ENCODE data around the gene KDM4B. TPM values are rescaled to one million over a fixed set of nuclear protein-coding genes. Genes with fewer than 3 reads are reported as not detected.

Gene KDM4B
- polyA plus RNA-seq, 1 of the 3 experiments (the other 2 are of a cell fraction): 12.2 TPM

DNA sequence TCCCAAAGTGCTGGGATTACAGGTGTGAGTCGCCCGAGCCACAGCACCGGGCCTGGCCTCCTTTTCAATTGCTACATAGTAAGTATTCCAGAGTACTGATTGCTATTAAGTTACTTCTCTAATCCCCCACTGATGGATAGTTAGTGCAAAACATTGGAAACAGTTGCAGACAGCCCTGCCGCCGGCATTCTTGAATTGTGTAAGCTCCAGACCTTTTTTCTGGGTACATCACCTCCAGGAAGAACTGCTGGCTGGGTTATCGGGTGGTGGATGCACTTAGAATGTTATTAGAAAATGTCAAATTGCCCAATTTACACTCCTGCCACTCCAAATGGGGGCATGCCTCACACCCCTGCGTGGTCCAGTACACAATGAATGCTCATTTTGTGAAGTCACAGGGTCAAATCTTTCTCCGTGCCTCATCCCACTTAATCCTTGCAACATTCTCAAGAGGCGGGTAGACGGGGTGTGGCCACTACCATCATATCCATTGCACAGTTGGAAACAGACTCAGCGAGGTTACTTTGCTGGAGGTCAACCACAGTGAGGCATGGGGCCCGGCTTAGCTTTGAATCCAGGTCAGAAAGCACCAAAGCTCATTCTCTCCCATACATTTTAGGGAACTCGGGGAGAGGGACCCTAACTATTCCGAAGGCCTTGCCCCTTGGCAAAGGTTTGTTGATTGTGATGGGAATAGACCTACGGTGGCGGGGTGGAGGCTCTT, 1.0 kb upstream of the KDM4B start:
- H2AFZ ChIP-seq (ENCODE audit: low read depth): no peak overlapping the region
- CTCF ChIA-PET: interaction anchor here (0.6 to 6.1 kb wide), 5 partner anchors 16 to 164 kb away, joined by 3 to 62 read pairs (median 3); no protein-coding TSS in a partner anchor
- peak overlapping the region in 1 of 2 experiments; percentile 71; a peak in 1 of 4 replicates for H3K27ac ChIP-seq (ENCODE audit: low read depth in 2 of 2, low read length in 1 of 2)

DNA sequence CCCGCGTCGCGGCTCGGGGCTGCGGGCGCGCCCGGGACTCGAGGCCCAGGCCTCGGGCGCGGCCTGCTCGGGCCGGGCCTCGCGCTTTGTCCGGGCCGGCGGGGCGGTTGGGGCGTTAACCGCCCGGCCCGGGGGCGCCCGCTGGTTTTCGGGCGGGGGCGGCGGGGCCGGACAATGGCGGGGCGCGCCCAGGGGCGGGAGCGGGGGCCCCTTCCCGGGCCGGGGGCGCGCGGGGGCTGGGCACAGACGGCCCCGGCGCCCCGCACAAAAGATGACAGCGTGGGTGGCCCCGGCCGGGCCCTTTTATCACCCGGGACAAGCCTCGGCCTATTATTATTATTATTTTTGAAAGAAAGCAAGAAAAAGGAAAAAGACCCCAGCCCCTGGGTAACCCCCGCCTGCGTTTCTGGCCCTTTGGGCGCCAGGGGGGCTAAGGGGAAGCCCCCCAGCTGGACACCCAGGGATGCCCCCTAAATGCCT, 419 bp downstream of the KDM4B start:
- Histone ChIP-seq H3K9ac (peak overlapping the region; percentile 70), H3K4me2 (peak overlapping the region; percentile 99), H3K27ac (ENCODE audit: low read depth in 2 of 2, low read length in 1 of 2) (peak overlapping the region; percentile 19 to 47; a peak in 2 of 4 replicates), H3K9me2 (no peaks in the 10 kb centered on the region), H3F3A (replicated peaks; ENCODE audit: insufficient read depth) (peaks cover 37% of the 10 kb centered on the region), H2AFZ (ENCODE audit: low read depth) (no peak overlapping the region), H3K4me3 (ENCODE audit: low read depth in 2 of 2, low read length in 1 of 2) (peak overlapping the region; percentile 68 to 84), H3K4me1 (ENCODE audit: control insufficient read depth in 1 of 2, insufficient read depth in 2 of 2, low read depth in 1 of 2, low read length in 1 of 2) (peaks cover 16 to 32% of the 10 kb centered on the region in 2 experiments; a peak in 3 of 4 replicates), H3K9me3 (no peaks in the 10 kb centered on the region), H4K20me1 (ENCODE audit: insufficient read depth) (peaks cover 38% of the 10 kb centered on the region), H3K27me3 (ENCODE audit: insufficient read depth) (no peaks in the 10 kb centered on the region), H3K79me2 (ENCODE audit: insufficient read depth) (peaks cover 50% of the 10 kb centered on the region), H3K36me3 (replicated peaks in 1 of 2; ENCODE audit: control insufficient read depth in 1 of 2, insufficient read depth in 2 of 2, low read length in 1 of 2) (peaks cover 0 to 3% of the 10 kb centered on the region in 2 experiments)
- no peak for DNase-seq
- ChIA-PET POLR2A (interaction anchor here (1.2 kb wide), 1 partner anchor 62 kb away, joined by 4 read pairs; no protein-coding TSS in a partner anchor), CTCF (interaction anchor here (1.2 to 6.1 kb wide), 3 partner anchors 17 to 166 kb away, joined by 3 to 62 read pairs (median 7); no protein-coding TSS in a partner anchor)
- 0% methylated on average over 3 of the region's 54 CpGs for WGBS (ENCODE audit: low lambda C conversion rate)
- TF ChIP-seq, protein P1, sequence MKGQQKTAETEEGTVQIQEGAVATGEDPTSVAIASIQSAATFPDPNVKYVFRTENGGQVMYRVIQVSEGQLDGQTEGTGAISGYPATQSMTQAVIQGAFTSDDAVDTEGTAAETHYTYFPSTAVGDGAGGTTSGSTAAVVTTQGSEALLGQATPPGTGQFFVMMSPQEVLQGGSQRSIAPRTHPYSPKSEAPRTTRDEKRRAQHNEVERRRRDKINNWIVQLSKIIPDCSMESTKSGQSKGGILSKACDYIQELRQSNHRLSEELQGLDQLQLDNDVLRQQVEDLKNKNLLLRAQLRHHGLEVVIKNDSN (IDR thresholded peaks at IDR 0.05; ENCODE audit: borderline replicate concordance, low read depth): no peak
- TF ChIP-seq GATA2 (CRISPR knock-in tag; IDR thresholded peaks at IDR 0.05) (no peak), YY1 (IDR thresholded peaks at IDR 0.05; ENCODE audit: low read depth) (no peak), RFX5 (IDR thresholded peaks at IDR 0.05; ENCODE audit: low read length) (no peak), NRF1 (IDR thresholded peaks at IDR 0.05; ENCODE audit: low read depth, low read length) (no peak), RCOR1 (IDR thresholded peaks at IDR 0.05; ENCODE audit: low read length) (no peak), NFIC (IDR thresholded peaks at IDR 0.05; ENCODE audit: borderline replicate concordance) (no peak)
- TF ChIP-seq, protein P2, sequence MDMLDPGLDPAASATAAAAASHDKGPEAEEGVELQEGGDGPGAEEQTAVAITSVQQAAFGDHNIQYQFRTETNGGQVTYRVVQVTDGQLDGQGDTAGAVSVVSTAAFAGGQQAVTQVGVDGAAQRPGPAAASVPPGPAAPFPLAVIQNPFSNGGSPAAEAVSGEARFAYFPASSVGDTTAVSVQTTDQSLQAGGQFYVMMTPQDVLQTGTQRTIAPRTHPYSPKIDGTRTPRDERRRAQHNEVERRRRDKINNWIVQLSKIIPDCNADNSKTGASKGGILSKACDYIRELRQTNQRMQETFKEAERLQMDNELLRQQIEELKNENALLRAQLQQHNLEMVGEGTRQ (IDR thresholded peaks at IDR 0.05; ENCODE audit: borderline replicate concordance, low read depth, low read length): no peak
- TF ChIP-seq, protein P3, sequence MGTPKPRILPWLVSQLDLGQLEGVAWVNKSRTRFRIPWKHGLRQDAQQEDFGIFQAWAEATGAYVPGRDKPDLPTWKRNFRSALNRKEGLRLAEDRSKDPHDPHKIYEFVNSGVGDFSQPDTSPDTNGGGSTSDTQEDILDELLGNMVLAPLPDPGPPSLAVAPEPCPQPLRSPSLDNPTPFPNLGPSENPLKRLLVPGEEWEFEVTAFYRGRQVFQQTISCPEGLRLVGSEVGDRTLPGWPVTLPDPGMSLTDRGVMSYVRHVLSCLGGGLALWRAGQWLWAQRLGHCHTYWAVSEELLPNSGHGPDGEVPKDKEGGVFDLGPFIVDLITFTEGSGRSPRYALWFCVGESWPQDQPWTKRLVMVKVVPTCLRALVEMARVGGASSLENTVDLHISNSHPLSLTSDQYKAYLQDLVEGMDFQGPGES (IDR thresholded peaks at IDR 0.05; ENCODE audit: low read depth, low read length): no peak
- TF ChIP-seq, protein P4, sequence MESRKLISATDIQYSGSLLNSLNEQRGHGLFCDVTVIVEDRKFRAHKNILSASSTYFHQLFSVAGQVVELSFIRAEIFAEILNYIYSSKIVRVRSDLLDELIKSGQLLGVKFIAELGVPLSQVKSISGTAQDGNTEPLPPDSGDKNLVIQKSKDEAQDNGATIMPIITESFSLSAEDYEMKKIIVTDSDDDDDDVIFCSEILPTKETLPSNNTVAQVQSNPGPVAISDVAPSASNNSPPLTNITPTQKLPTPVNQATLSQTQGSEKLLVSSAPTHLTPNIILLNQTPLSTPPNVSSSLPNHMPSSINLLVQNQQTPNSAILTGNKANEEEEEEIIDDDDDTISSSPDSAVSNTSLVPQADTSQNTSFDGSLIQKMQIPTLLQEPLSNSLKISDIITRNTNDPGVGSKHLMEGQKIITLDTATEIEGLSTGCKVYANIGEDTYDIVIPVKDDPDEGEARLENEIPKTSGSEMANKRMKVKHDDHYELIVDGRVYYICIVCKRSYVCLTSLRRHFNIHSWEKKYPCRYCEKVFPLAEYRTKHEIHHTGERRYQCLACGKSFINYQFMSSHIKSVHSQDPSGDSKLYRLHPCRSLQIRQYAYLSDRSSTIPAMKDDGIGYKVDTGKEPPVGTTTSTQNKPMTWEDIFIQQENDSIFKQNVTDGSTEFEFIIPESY (IDR thresholded peaks at IDR 0.05; ENCODE audit: borderline replicate concordance, low read depth): no peak
- TF ChIP-seq, protein P5, sequence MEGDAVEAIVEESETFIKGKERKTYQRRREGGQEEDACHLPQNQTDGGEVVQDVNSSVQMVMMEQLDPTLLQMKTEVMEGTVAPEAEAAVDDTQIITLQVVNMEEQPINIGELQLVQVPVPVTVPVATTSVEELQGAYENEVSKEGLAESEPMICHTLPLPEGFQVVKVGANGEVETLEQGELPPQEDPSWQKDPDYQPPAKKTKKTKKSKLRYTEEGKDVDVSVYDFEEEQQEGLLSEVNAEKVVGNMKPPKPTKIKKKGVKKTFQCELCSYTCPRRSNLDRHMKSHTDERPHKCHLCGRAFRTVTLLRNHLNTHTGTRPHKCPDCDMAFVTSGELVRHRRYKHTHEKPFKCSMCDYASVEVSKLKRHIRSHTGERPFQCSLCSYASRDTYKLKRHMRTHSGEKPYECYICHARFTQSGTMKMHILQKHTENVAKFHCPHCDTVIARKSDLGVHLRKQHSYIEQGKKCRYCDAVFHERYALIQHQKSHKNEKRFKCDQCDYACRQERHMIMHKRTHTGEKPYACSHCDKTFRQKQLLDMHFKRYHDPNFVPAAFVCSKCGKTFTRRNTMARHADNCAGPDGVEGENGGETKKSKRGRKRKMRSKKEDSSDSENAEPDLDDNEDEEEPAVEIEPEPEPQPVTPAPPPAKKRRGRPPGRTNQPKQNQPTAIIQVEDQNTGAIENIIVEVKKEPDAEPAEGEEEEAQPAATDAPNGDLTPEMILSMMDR (IDR thresholded peaks at IDR 0.05): no peak

More for the DNA sequence above, 1.0 kb upstream of the KDM4B start:
- H4K20me1 ChIP-seq (ENCODE audit: insufficient read depth): peaks cover 33% of the 10 kb centered on the region
- peaks cover 12 to 32% of the 10 kb centered on the region in 2 experiments; a peak in 3 of 4 replicates for H3K4me1 ChIP-seq (ENCODE audit: control insufficient read depth in 1 of 2, insufficient read depth in 2 of 2, low read depth in 1 of 2, low read length in 1 of 2)
- TF ChIP-seq RCOR1 (IDR thresholded peaks at IDR 0.05; ENCODE audit: low read length) (no peak), TAF1 (IDR thresholded peaks at IDR 0.05; ENCODE audit: borderline replicate concordance, low read depth, low read length) (no peak), GABPA (IDR thresholded peaks at IDR 0.05; ENCODE audit: low read depth) (no peak), RXRA (IDR thresholded peaks at IDR 0.05; ENCODE audit: borderline replicate concordance, low read depth) (no peak), GATA2 (CRISPR knock-in tag; IDR thresholded peaks at IDR 0.05) (no peak)
- TF ChIP-seq, protein P3 (IDR thresholded peaks at IDR 0.05; ENCODE audit: low read depth, low read length): no peak
- H3K4me2 ChIP-seq: peak overlapping the region; percentile 30; the same call in 1 of the 2 replicates
- peak overlapping the region; percentile 28 to 46 for H3K4me3 ChIP-seq (ENCODE audit: low read depth in 2 of 2, low read length in 1 of 2)
- peaks cover 36% of the 10 kb centered on the region for H3K79me2 ChIP-seq (ENCODE audit: insufficient read depth)
- H3K9me3 ChIP-seq: no peaks in the 10 kb centered on the region
- H3K27me3 ChIP-seq (ENCODE audit: insufficient read depth): no peaks in the 10 kb centered on the region
- 83% methylated on average over 14 of the region's 16 CpGs for WGBS (ENCODE audit: low lambda C conversion rate)
- peaks cover 37% of the 10 kb centered on the region for H3F3A ChIP-seq (replicated peaks; ENCODE audit: insufficient read depth)
- peaks cover 0 to 3% of the 10 kb centered on the region in 2 experiments for H3K36me3 ChIP-seq (replicated peaks in 1 of 2; ENCODE audit: control insufficient read depth in 1 of 2, insufficient read depth in 2 of 2, low read length in 1 of 2)
- no peak for DNase-seq
- H3K9ac ChIP-seq: no peak overlapping the region
- POLR2A ChIA-PET: interaction anchor here (0.5 to 1.2 kb wide), 4 partner anchors 25 to 753 kb away, joined by 3 to 5 read pairs (median 4); no protein-coding TSS in a partner anchor
- no peaks in the 10 kb centered on the region for H3K9me2 ChIP-seq
